Lung (tissue), 12 donors: Measurements from ENCODE around the gene HACD2. TPM values are rescaled to one million over a fixed set of nuclear protein-coding genes. Genes with fewer than 3 reads are reported as not detected.

ENCODE experiments used
- ATAC-seq: fragments of 200-7000 bp; cut with Tn5 transposase; one replicate; pipeline ENCODE4 v1.9.1; 2020; ENCODE audit warnings: moderate number of reproducible peaks; ENCODE audit not compliant: insufficient read depth, low FRiP score
- DNase-seq, 3 donors: peaks; one replicate each; pipeline ENCODE4 v3.0.0-alpha.2; 2013 to 2017
- H3K27ac ChIP-seq, 2 donors: one replicate each; pipeline ENCODE4 v1.5.1; 2013; ENCODE audit warnings: mild to moderate bottlenecking in 2 of 2, moderate library complexity in 2 of 2, control low read depth in 1 of 2, inconsistent platforms in 1 of 2, low read depth in 1 of 2, low read length in 1 of 2
- H3K27me3 ChIP-seq, 3 donors: one replicate each; pipeline ENCODE4 v1.5.1; 2013; ENCODE audit warnings: low read length in 2 of 3; ENCODE audit not compliant: control insufficient read depth in 3 of 3, insufficient read depth in 3 of 3
- H3K36me3 ChIP-seq, 4 donors: one replicate each; pipeline ENCODE4 v1.5.1; 2013; ENCODE audit warnings: low read length in 4 of 4, mild to moderate bottlenecking in 1 of 4, moderate library complexity in 1 of 4; ENCODE audit not compliant: control insufficient read depth in 4 of 4, insufficient read depth in 4 of 4
- H3K4me1 ChIP-seq, 5 donors: one replicate each; pipeline ENCODE4 v1.5.1; 2013; ENCODE audit warnings: low read length in 5 of 5, mild to moderate bottlenecking in 2 of 5, moderate library complexity in 1 of 5; ENCODE audit not compliant: control insufficient read depth in 5 of 5, insufficient read depth in 5 of 5
- H3K4me3 ChIP-seq: one replicate; pipeline ENCODE4 v1.5.1; 2013; ENCODE audit warnings: mild to moderate bottlenecking, control low read depth, moderate library complexity
- H3K9ac ChIP-seq, 2 donors: one replicate each; pipeline ENCODE4 v1.5.1; 2013; ENCODE audit warnings: low read length in 2 of 2, control low read depth in 1 of 2; ENCODE audit not compliant: insufficient read depth in 1 of 2
- H3K9me3 ChIP-seq, 4 donors: one replicate each; pipeline ENCODE4 v1.5.1; 2013; ENCODE audit warnings: low read length in 3 of 4, mild to moderate bottlenecking in 1 of 4, moderate library complexity in 1 of 4; ENCODE audit not compliant: control insufficient read depth in 4 of 4, insufficient read depth in 3 of 4
- WGBS, 2 donors: extraction: QIAGEN DNeasy Blood & Tissue Kit; methylation state at CpG; one replicate each; pipeline ENCODE4 v1.1.7; 2013; 5-methylcytosine and 5-hydroxymethylcytosine counted together
- polyA plus RNA-seq, 2 donors: library from polyadenylated mRNA; stranded (reverse); fragments of 200-250 nt; gene quantifications; one replicate each; pipeline ENCODE4 v1.2.1, GENCODE V29; 2013
- total RNA-seq, 2 donors: library from RNA; depleted of rRNA in 1 of 2; stranded (reverse); fragments of >200 nt in 1 of 2; gene quantifications; one replicate each; pipeline ENCODE4 v1.2.1, GENCODE V29; 2014 to 2021
- TF ChIP-seq, protein P1 (sequence below): IDR thresholded peaks from 2 replicates; pipeline ENCODE4 v1.5.1; 2012; ENCODE audit warnings: mild to moderate bottlenecking; ENCODE audit errors: control extremely low read depth, extremely low read depth
- donor health status: control.
- donor health status: control.
- donor health status: Bipolar disorder and iron deficiency.
- donor health status: healthy.
- donor health status: DM: yes; HTN: yes; CAD: no.

HACD2 gene
- total and polyA plus RNA-seq, 4 donors, result 17.1 to 40.7 (median 28.2) TPM

GRCh38 chr3:123571264-123571972 is 13.4 kb downstream of the HACD2 start:
- no peak overlapping the region for H3K4me3 ChIP-seq
- H3K27ac ChIP-seq, result no peak overlapping the region
- H3K9me3 ChIP-seq, result no peaks in the 10 kb centered on the region
- H3K9ac ChIP-seq, result no peak overlapping the region
- no peak for DNase-seq
- no peaks in the 10 kb centered on the region for H3K27me3 ChIP-seq
- peaks cover 0 to 10% (median 0%) of the 10 kb centered on the region in 5 donors for H3K4me1 ChIP-seq
- 61 to 69% methylated on average over 4 of the region's 4 CpGs for WGBS, 2 donors
- peaks cover 3 to 7% (median 5%) of the 10 kb centered on the region in 4 donors for H3K36me3 ChIP-seq
- TF ChIP-seq, protein P1, sequence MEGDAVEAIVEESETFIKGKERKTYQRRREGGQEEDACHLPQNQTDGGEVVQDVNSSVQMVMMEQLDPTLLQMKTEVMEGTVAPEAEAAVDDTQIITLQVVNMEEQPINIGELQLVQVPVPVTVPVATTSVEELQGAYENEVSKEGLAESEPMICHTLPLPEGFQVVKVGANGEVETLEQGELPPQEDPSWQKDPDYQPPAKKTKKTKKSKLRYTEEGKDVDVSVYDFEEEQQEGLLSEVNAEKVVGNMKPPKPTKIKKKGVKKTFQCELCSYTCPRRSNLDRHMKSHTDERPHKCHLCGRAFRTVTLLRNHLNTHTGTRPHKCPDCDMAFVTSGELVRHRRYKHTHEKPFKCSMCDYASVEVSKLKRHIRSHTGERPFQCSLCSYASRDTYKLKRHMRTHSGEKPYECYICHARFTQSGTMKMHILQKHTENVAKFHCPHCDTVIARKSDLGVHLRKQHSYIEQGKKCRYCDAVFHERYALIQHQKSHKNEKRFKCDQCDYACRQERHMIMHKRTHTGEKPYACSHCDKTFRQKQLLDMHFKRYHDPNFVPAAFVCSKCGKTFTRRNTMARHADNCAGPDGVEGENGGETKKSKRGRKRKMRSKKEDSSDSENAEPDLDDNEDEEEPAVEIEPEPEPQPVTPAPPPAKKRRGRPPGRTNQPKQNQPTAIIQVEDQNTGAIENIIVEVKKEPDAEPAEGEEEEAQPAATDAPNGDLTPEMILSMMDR, result no peak
- no peak for ATAC-seq

DNA sequence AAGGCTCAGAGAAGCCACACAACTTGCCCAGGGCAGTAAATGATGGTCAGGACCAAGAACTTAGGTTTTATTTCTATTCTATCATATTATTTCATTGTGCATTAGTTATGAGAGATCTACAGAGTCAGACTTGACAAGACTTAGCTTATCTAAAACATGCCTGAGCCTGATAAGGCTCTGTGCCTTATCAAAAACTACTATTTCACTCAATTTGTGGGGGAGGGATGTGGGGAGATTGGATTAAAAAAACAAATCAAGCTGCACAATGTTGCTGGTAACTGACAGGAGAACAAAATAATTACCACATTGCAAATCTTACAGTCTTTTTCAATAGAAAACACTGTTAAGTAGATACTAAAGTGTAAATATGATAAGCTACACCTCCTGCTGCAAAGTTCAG is 16.0 kb downstream of the HACD2 start:
- no peaks in the 10 kb centered on the region for H3K9me3 ChIP-seq
- H3K4me1 ChIP-seq, result peaks cover 0 to 10% (median 0%) of the 10 kb centered on the region in 5 donors
- no peaks in the 10 kb centered on the region for H3K27me3 ChIP-seq
- DNase-seq (no peak), ATAC-seq (no peak)
- H3K36me3 ChIP-seq, result peaks cover 0 to 7% (median 5%) of the 10 kb centered on the region in 4 donors
- H3K9ac ChIP-seq, result no peak overlapping the region
- no peak overlapping the region for H3K27ac ChIP-seq
- no peak overlapping the region for H3K4me3 ChIP-seq
- TF ChIP-seq, protein P1, result no peak

DNA sequence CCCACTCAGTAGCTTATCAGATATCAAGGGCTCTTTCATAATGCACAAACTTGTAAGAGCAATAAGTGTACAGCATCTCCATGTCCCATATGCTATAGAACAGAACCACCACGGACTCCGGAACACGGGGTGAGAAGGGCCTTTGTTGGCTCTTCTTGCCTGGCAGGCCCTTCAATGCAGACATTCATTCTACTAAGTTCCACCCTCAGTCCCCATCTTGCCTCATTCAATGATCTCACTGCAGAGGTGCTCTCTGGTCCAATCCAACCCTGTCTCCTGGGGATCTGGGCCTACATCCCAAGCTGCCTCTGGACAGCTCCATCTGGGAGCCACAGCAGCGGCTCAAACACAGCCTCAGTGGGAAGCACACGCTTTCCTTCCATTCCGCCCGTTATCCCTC is 16.8 kb downstream of the HACD2 start:
- no peak for DNase-seq
- peaks cover 0 to 10% (median 0%) of the 10 kb centered on the region in 5 donors for H3K4me1 ChIP-seq
- H3K36me3 ChIP-seq, result peaks cover 0 to 8% (median 5%) of the 10 kb centered on the region in 4 donors
- TF ChIP-seq, protein P1, result no peak
- no peaks in the 10 kb centered on the region for H3K27me3 ChIP-seq
- H3K9ac ChIP-seq, result no peak overlapping the region
- H3K27ac ChIP-seq, result no peak overlapping the region
- H3K4me3 ChIP-seq, result no peak overlapping the region
- no peaks in the 10 kb centered on the region for H3K9me3 ChIP-seq
- ATAC-seq, result no peak
- WGBS, 2 donors, result 93 to 94% methylated on average over 7 of the region's 7 CpGs
